Measurements from ENCODE around the gene MKNK1.

Gene MKNK1

DNA sequence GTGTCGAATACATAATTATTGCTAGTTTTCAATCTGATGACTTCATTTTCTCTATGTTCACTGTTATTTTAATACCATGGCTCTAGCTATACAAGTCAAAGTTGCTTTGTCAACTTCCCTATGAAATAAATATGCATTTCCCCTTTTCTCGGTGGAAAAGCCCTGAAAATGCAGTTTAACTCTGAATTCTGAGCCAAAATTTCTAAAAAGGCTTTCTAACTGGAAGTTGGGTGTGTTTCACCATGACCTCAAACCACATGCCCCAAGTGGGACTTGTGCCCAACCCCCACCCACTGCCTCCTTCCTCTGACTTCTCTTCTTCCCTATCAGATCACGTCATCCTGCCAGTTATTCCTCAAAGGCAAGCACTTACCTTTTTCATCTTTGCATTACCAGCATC lies 8.9 kb downstream of the MKNK1 start:
- DNase-seq, result peak; percentile 18

DNA sequence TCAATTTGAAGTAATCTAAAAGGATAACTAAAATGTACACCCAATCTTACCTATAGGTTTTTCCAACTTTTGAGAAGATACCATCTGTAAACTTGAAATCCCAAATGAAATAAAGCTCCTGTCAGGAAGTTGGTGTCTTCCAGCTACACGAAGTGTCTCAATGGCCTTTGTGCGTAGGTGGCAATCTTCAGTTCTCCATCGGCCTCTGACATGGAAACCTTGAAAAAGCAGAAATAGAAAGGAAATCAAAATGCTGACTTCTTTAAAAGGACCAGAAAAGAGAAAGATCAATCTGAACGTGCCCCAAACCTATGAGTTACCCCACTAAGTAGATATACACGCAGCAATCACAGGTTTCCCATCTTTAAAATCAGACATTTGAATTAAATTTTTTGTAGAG lies 10.0 kb downstream of the MKNK1 start:
- DNase-seq, result no peak

DNA sequence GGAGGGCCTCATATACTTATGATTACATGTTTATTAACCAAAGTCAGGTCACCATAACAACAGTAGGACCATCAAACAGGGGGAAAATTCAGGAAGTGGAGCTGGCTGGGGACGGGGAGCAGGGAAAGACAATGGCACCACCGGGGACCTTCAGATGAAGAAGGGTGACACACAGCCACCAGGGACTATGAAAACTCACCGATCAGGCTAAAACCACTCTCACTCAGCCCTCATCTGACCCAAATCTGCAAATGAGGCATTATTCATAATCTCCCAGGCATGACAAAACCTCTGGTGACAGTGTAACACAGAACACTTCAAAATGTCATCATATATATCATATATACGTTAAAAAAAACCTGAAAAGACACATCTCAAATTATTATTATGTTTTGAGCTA lies 11.2 kb downstream of the MKNK1 start:
- DNase-seq, result no peak

DNA sequence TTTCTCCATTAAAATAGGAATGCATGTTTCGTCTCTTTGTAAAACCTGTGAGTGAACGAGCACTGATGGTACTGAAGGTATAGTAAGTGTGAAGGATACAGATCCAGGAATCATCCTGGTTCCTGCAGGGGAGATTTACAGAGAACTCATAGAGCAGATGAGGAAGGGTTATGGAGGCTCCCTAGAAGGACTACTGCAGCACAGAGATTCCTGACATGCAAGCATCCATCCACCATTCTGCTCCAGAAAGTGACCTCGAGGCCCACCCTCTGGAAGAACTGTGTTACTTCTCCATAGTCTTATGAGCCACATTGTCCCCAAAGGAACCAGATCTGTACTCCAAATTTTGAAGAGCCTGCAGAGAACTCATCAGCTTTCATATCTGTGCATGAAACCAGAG lies 14.5 kb downstream of the MKNK1 start:
- DNase-seq, result no peak

DNA sequence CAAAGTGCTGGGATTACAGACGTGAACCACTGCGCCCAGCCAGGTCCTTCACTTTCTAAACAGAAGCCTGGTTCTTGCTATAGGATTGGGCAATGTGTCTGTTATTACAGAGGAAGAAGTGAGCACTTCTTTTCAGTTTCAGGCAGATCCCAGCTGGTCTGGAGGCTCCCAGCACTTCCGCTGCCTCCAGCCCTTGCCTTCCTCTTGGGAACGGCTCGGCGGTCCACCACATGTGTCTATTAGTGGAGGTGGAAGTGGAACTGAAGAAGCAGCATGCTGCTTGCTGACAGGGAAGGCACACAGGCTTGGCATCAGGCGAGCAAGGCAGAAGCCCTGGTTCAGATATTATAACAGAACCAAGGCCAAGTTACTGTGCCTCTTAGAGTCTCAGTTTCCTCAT lies 17.0 kb downstream of the MKNK1 start:
- no peak for DNase-seq

DNA sequence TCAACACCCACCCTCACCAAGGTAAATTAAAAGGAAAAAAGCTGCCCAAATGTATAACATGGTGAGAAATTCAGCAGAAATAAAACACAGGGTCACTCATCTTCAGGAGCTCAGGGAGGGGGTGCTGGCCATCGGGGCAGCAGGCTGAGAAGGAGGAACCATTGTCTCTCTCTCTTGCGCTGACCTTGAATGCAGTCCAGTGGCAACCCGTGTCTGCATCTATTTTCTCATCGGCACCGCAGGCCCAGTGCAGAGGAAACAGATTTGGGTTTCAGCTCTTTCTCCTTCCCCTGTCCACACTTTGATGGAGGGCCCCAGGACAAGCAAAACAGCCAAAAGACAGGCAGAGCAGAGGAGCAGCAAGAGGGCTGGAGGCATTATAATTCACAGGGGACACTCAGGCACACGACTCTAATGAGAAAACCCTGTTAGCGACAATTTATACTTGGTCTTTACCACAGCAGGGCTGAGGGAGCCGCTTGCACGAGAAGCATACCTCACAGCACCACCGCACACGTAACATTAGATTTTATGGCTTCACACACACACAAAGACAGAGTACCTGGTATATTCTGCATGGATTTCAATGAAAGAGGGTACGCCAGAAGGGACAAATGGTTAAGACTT lies 18.6 kb downstream of the MKNK1 start:
- no peak for DNase-seq

DNA sequence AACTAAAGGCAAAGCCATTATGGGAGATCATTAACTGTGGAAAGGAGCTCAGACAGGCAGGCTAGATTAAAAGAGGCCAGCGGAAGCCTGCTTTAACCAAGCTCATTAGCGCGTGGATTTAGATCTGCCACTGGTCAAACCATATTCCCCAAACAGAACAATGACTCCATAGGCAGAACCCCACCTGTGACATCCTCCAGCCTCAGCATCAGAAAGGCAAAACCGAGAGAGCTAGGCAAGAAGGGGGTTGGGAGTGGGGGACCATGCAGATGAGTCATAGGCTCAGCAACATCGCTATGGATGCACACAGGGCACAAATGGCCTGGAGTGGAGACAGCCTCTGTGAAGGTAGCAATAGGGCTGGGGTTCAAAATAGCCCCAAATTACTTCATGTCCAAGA lies 20.6 kb downstream of the MKNK1 start:
- DNase-seq, result no peak

DNA sequence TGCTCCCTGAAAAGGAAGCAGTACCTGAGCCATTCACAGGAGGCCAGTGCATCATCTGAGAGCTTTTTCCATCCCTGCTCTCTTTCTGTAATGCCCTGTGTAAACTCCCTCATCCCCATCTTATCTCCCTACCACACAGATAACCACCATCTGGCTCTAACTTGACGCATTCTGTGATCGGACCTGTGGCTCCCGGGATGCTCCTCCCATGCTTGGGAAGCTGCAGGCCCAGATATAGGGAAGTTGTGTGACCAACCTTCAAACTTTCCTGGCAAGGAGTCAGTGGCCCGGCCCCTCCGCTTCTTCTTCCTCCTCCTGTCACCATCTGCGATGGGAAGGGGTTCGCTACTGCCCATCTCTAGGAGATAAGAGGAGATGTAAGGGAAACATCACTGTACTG lies 21.1 kb downstream of the MKNK1 start:
- DNase-seq, result no peak

DNA sequence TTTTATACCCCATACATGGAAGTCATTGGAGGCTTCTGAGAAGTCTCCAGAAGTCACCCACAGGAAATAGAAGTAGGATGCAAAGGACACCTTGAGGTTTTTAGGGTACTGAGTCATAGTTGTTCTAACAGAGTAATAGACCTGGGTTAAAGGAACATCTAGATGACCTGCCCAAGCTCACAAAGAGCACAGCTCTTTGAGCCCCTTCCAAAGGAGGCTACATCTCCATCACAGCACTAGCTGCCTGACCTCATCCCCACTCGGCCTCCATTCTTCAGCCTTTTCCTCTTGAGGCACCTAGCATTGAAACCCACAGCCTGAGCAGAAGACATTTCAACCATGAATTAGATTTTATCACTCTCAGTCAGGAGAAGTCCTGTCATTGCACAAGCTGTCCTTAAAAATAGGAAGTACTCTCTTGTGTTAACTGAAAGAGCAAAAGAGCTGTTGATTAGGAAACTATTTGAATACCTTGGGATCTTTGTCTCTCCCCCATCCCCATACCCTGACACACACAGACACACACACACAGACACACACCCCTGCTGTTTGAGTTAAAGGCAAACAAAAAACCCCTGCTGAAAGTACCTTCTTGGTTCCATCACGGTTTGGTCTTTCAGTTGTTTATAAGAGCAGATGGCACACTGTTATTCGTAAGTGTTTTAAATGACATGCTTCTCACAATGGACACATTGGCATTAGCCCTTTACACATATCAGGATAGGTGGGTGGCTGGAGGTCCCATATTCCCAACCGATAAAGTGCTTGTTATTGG lies 22.2 kb downstream of the MKNK1 start:
- DNase-seq, result peak; percentile 75

DNA sequence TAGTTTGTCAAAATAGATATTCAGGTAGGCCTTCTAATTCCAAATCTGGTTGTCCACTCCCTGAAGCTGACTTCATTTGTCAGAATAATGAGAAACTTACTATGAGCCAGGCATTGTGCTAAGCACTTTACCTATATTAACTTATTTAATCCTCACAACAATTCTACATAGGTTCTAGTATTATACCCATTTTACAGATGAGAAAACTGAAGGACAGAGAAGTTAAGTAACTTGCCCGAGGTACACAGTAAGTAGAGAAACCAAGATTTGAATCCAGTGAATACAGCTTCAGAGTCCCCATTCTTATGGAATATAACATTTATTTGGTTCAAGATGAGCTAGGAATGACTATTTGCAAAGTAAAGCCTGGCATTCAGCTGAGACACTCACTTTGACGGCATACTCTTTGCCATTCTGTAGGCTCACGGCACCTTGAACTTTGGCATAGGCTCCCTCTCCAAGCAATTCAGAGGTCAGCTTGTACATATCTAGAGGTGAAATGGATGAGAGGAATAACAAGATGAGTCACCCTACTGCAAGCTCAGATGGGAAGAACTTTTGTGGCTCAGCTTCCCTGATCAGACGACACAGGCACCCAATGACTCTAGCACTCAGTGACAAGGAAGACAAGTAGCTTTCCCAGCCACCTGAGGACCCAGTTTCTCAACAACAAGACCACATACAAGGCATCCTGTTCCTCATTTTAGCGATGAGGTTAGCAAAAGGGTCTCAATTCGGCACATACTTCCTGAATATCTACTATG lies 23.7 kb downstream of the MKNK1 start:
- DNase-seq, result no peak

DNA sequence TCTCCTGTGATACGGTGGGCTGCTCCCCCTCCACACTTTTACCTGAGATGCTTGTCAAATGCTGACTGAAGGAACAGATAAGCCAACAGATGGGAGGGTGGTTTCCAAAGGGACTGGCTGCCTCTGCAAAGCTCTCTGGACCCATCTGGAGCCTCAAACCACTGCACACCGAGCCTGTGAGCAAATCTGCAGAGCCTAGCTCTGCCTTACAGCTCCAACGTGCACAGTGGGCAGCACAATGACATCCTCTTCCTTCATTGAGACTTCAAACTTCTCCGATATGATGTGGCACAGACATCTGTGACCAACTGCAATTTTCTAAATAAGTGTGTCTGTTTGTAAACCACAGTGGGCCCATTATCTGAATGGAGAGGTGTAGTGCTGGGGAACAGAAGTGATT lies 26.4 kb downstream of the MKNK1 start:
- DNase-seq, result peak; percentile 50

DNA sequence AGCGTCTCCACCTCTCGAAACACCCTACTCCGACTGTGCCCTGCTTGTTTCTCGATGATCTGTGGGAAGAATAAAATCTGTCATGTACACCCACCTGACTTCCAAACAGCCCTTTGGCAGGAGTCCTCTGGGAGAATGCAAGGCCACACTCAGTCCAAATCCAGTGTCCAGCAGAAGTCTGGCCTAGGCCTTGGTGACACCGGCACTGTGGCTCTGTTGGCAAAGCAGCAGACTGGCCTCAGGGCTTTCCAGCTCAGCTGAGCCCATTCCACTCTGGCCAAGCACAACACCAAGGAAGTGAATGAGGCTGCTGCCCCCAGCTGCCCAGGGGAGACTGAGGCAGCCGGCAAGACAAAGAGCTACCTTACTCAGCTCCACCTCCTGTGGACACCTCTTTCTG lies 27.5 kb downstream of the MKNK1 start:
- DNase-seq, result no peak

DNA sequence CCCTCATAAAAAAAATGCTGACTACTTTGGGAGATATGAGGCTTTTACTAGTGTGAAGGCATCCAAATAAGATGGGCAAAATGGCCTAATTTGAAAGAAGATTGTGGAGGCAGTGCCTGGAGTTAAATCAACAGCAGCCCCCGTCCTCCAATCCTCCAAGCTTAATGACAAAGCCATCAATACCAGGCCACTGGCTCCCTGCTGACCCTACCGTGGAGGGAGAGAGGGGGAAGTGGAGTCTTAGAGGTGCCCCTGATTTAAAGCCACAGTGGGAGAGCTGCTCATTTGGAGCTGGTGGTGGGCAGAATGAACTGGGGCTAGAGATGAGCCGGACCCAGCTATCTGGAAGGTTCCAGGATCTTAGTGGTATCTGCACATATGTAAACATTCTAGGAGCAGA lies 28.3 kb downstream of the MKNK1 start:
- no peak for DNase-seq

DNA sequence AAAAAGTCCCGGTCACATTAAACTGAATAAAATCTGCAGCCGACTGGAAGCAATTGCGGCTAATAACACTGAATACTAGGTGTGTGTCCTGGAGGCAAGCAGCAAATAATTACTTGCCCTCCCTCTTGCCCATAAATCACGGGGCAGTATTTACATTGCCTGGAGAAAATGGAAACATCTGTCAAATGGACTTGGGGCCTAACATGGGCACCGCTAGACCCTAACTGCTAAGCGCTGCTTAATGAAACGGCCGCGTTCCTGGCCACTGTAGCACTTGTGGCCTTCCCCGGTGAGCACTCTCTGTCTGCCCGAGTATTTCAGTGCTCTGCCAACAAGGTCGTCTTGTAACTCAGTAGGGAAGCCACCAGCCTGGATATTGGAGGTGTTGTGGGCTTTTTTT lies 28.8 kb downstream of the MKNK1 start:
- no peak for DNase-seq

DNA sequence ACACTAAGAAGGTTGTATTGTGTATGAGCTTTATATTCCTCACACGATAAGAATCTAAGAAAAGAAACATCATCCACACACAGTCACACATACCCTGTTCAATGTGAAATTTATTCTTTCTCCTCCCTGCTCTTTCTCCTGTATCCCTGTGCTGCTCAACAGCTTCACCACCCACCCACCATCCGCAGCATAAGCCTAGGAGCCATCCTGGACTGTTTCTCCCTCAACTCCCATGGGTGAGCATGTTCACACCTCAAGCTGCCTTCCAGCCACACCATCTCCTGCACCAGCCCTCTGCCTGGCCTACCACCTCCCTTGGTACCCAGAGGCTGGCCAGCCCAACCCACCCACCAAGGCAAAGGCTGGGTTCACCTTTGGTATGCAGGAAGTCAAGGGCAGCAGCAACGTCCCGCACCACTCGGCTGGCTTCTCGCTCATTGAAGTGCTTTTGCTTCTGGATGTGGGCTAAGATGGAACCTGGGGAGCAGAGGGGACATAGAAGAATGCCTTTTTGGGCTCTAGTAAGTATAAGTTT lies 32.3 kb downstream of the MKNK1 start:
- DNase-seq, result no peak

DNA sequence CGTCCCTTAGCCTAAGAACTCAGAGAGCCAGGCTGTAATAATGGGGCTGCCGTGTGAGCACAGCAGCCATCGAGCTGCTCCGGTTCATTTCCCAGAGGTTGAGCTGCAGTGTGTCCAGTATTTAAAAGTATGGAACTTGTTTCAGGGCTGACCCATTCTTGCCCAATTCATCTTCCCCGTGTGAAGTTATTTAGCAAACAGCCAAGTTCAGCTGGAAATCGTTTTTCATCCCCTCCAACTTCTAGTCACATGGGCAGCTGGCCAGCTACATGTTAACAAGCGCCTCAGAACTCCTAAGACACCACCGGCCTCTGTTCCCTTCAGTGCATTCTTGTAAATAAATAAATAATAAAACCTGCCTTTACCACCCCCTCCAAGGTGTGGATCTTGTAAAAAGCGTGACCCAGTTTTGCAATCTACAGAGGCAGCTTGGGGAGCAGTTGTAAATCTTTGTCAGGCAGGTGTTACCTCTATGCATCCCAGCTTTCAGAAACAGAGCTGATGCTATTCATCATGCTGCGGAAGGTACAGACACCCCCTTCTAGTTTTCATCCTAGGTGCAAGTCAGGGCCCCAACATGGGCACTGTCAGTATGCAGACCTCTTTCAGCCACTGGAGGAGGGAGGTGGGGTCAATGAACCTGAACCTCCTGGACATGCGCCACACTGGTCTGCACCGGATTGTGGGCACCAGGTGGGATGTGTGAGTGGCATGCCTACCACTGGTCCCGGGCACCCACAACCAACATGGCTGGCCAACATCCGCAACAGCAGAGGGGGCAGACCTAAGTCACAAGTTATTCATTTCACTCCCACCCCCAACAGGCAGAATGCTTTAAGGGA lies 34.0 kb downstream of the MKNK1 start:
- DNase-seq, result no peak

DNA sequence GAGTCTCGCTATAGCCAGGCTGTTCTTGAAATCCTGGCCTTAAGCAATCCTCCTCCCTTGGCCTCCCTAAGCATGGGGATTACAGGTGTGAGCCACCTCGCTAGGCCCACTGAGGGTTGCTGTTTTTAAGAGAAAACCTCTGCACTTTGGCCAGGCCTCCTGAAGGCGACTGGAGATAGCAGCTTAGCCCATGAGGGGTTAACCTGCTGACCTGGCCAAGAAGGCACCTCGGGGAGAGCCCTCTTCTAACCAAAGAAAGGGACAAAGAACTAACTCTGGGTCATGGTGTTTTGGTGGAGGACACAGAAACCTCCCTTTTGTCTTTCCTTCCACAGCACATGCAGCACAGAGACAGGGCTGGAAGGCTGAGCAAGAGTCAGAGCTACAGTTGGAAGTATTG lies 35.0 kb downstream of the MKNK1 start:
- DNase-seq, result no peak

DNA sequence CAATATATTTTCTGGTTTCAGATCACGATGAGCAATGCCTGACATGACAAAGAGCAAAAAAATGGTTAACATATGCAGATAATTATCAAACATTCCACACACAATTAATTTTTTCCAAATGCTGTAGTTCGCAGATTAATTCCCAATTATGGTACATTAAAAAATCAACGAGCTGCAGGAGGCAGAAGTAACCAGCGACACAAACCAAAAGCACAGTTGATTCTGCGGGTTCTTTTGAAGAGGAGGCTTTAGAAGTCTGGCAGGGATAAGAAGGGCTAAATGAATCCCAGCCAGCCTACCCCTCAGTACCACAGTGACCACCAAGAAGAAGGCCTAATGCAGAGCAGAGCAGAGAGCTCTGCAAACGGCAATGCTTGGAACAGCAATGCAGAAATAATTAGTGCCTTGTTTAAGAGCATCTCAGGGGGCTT lies 35.6 kb downstream of the MKNK1 start:
- no peak for DNase-seq

DNA sequence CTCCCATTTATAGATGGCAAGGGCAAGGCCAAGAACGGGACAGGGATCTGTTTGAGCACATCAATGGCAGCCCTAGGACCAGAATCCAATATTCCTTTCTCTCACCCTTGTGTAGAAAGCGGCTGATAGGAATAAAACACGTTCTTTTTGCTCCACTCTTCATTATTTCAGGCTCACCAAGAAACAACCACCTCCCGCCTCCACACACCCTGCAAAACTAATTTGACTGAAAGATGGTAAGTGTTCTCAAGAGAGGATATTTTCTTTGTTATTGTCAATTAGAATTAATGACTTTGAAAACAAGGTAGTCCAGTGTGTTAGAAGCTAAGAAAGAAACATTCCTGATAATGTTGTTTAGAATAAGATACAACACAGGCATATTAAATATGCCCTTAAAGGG lies 40.7 kb downstream of the MKNK1 start:
- DNase-seq, result no peak

DNA sequence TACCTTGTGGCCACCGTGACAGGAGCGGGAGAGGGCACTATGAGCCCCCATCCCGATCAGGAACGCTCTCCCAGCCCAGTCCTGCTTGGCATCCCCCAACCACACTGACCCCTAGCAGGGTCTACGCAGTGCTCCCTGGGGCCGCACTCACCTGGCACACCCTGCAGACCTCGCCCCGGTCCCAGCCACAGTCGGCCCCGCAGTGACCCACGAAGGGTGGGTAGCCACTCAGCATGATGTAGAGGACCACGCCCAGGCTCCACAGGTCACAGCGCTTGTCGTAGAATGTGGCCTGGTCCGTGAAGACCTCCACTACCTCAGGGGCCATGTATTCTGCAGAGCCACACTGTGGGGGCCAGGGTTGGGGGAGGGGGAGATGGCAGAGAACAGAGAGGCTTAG lies 41.6 kb downstream of the MKNK1 start:
- DNase-seq, result no peak

DNA sequence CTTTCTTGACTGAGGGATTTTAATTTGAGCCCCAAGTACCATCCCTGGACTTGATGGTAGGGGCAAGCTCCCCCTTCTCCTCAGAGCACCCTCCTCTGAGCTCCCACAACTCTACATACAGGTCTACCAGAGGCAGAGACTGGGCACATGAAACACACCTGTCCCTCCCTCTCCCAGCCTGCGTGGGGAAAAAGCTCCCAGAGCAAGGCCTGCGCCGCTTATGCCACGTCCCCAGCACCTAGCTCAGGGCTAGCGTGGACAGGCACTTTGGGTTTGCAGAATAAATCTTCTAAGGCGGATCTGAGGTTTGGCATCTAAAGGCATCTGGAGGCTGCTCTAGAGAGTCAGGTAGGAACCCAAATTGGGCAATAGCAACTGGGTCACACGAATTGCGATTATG lies 45.1 kb downstream of the MKNK1 start:
- DNase-seq, result no peak

DNA sequence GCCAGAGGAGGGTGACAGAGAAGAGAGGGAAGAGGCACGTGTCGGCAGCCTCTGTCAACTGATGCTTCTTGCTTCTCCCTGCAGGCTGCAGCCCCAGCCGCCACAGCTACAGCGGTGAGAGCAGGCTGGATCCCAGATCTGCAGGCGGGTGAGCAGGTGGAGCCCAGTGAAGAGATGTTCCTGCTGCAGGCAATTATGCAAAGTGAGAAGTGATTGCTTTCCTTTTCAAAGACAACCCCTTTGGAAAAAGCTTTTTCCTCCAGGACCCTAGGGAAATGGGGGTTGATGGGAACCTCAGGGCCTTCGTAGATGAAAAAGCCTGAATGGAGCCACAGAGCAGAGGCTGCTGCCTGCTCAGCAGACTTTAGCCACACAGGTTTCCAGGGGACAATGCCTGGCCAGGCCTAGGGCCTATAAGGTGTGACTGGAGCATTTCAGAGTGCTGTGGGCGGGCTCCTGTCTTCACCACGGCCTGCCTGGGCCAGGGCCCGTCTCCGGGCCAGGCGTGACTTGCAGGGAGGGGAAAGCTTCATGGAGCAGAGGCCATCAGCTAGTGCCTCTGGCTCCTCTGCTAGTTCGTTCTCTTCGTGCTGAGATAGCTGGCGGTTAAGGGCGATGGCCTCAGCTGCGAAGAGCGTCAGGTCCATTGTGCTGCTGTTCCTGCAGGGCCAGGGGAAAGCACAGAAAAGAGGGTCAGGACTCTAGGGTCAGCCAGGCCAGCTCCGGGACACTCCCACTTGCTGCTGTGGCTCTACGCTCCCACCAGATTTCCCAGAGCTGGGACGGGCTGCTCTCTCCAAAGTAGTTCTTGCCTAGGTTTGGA lies 45.7 kb downstream of the MKNK1 start:
- DNase-seq, result no peak
